LHCN-M2 (cell line): ENCODE results near the gene SLC41A1. TPM values are rescaled to one million over a fixed set of nuclear protein-coding genes. Genes with fewer than 3 reads are reported as not detected.

Experiments
- DNase-seq: peaks from one replicate; pipeline ENCODE4 v3.0.0-alpha.2; 2012; ENCODE audit warnings: low read depth
- total RNA-seq: library from RNA; depleted of rRNA; stranded (reverse); fragments of >200 nt; gene quantifications from 2 replicates; pipeline ENCODE4 v1.2.3, GENCODE V29; 2014

The SLC41A1 gene
- total RNA-seq, 1 experiment from 2014 or later, result 24.7 TPM

- DNase-seq, result no peak
These were observed 9.4 kb upstream of the SLC41A1 start for GRCh38 chr1:205822397-205822796.

DNA sequence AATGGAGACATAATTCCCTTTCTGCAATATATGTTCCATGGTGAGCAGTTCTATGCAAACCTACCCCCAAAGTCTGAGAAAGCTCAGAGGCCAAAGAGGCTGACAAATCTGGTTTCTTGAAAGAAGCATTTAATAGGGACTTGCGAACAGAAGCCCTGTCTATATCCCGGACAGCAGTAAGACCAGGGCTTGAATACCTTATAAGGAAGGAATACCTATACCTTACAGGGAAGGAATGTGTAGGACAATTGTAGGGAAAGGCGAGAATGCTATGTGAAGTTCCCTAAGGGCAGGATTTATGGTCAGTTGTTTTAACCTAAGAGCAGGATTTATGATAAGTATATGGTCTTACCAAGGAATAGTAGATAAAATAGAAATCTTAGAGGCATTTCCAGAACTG lies 5.0 kb upstream of the SLC41A1 start:
- no peak for DNase-seq

DNA sequence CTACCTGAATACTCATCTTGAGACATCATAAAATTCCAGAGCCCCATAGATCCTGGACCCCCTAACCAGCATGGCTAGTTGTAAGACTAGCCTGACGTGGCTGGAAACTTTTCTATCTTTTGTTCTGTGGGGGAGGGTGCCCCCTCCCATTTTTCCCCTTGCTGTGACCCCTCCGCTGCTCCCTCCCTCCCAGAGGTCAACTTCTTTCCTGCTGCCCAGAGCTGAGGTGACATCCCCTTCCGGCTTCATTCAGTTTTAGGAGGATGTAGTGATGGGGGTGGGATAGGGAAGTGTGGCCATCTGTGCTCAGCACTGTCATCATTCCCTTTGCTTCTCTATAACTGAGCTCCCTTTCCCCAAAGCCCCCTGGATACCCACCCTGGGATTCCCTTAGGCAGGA lies 4.4 kb upstream of the SLC41A1 start:
- no peak for DNase-seq

DNA sequence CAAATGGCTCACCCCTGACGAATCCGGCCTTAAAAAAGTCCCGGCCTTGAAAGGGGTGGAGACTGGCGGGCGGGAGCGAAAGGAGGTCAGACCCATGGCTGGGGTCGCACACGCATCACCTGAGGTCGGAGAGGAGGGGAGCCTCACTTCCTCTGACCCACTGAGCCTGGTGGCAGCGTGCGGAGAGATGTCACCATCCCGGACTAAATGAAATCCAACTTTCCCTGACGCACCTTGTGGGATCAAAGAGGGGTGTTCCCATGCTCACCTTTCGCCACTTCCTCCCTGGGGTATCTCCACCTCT lies 709 bp upstream of the SLC41A1 start:
- DNase-seq, result no peak

DNA sequence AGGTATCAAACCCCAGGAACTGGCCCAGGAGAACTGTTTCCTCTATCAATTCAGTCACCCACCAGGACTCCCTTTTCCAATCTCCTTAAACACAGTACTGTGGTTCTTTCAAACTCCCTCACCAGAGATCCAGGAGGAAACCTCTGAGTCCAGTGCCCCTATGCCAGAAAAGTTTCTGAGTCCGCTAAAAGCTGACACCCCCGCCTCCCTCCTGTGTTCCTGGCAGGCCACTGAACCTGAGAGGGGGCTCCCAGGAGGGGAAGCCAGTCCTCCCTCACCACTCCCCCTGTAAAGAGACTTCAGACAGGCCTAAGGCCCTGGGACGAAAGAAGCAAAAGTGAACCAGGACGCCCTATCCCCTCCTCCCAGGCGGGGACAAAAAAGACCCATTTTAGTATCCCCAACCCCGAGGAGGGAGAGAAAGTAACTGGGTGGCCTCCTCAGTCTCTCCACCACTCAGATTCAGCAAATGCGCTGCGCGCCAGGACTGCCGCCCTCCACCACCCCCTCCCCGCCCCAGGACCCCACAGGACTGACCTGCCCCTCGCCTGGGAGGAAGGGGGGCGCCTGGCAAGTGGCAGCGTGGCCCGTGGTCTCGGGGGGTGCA lies 624 bp downstream of the SLC41A1 start:
- DNase-seq, result peak; percentile 11

DNA sequence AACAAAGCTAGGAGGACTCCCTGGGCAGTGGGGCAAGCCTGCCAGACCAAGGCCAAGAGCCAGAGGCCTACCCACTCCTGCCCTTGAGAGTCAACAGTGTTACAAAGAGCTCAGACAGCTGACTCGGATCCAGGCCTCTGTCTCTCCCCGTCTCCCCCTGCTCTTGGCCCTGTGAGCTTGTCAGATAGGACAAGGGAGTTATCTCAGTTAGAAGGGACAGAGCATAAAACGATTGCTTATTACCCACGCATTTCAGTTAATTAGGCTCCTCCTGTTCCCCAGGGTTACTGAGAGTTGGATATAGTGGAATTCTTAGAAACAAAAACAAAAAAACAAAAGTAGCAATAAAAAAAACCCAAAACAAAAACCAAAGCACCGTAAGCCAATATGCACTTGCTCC lies 1.3 kb downstream of the SLC41A1 start:
- DNase-seq, result peak; percentile 43

DNA sequence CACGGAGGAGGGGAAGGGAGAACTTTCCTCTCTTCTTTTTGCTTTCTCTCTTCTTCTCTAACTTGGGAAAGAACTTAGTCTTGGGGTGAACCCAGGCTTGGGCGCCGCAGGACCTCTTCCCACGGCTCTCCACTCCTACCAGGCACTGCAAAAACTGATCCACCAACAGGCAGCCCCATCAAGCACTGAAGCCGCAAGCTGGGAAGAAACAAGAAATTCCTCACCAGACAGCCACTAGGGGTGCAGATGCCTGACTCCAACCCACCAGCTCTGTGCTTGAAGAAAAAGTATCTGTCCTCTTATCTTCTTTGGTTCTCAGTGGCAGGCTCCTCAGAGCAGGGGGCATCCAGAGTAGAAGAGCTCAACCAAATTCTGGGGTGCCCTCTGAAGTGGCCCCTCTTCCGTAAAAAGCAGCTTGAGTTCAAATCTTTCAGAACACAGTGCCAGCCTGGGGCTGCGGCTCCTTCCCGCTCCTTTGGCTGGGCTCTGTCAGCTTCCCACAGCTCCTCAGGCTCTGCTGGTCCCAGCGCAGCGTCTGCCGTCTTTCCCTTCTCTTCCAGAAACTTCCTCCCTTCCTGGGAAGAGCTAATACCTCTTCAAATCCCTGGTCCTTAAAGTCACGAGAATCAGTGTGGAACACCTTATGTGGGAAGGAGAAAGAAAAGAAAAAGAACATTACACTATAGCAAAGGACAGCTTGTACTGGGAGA lies 2.4 kb downstream of the SLC41A1 start:
- DNase-seq, result peak; percentile 9

DNA sequence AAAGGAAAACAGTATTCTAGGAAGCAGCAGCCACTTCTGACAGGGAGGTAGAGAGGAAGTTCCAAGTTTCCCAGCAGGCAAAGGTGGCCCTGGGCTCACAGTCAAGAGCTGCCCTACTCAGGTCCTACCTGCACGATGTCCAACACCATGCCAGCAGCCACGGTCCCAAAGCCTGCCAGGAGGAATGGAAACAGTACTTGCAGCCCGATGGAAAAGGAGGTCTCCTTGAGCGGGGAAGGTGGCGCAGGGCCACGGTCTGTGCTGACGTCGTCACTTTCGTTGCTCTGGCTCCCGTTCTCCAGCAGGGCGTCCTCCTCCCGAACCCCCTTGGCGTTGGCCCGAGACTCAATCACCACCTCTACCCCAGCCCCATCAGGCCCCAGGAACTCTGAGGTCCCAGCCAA lies 3.1 kb downstream of the SLC41A1 start:
- DNase-seq, result no peak

DNA sequence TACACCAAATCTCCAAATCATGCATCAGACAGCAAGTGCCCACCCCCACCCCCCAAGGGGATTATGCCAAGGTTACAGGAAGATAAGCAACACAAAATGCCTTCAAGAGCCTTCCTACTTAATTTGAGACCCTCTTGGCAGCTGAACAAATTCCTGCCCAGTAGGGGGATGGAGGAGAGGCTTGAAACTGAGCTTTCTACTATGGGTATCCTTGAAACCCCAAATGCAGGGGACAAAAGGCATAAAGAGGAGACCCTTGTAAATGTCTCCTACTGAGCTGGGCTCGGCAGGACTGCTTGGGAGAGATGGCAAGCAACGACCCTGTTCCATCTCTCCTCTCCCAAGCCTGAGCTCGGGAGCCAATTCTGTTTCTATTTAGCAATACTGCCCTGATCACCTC lies 3.5 kb downstream of the SLC41A1 start:
- DNase-seq, result no peak

DNA sequence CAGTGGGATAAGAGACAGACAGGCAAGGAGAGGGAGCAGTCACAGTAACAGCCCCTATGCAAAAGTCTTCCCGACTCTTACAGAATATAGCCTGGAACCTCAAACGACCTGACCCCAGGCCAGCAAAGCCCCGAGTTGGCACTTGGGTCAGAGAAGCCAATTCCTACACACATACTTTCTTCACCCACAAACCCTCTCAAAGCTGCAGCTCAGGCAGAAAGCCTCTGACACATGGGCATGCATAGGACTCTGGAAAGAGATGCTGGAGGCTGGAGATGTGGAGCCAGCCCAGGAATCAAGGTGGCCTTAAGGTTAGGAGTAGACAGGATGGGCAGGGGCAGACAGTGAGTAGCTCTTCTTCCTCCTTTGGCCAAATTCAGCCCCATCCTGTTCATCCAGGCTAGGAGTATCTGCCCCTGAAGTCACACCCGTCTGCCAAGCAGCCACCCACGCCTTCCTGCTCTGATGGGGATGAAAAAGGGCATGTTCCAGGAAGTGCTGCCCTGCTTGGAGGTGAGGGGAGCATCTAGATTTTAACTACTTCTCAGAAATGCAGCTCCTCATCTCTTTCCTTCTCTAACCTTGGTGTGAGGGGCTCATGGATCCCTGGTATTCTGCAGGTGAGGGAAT lies 7.8 kb downstream of the SLC41A1 start:
- DNase-seq, result no peak

- no peak for DNase-seq
These were observed 8.4 kb downstream of the SLC41A1 start for GRCh38 chr1:205804605-205805004.

DNA sequence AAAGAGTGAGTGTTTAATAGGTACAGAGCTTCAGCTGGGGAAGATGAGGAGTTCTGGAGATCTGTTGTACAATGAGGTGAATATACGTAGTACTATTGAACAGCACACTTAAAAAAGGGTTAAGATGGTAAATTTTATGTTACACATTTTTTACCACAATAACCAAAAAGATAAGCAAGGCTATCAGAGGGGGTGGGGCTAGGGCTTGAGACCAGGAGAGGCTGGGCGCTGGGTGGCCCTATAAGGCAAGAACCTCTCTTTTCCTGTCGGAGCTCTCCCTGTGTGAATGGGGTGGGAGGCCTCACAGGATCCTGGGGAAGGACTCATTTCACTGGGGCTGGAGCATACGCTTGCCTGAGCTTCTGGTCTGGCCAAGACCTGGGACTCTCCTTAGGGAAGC lies 9.0 kb downstream of the SLC41A1 start:
- DNase-seq, result no peak

- DNase-seq, result no peak
These were observed 10.9 kb downstream of the SLC41A1 start for GRCh38 chr1:205802060-205802459.

- no peak for DNase-seq
These were observed 11.9 kb downstream of the SLC41A1 start for GRCh38 chr1:205800981-205801703.

GRCh38 chr1:205800427-205800826 lies 12.6 kb downstream of the SLC41A1 start:
- no peak for DNase-seq

DNA sequence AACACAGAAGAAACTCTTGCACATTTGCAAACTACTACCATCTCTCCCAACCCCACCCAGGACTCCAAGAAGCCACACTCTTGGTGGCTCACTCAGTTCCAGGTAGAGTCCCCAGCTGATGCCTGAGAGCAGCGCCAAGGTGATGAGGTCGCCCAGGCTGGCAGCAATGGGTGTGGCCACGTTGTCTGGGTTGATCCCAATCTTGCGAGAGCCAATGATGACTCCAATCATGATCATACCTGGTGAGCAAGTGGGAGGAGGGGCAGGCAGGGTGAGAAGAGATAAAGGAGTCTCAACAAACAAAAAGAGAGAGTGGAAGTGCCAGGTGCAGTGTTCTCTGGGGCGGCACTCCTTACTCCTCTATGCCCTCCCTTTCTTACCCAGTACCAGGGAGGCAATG lies 14.4 kb downstream of the SLC41A1 start:
- no peak for DNase-seq

GRCh38 chr1:205797168-205797567 lies 15.8 kb downstream of the SLC41A1 start:
- no peak for DNase-seq

- DNase-seq, result no peak
These were observed 18.8 kb downstream of the SLC41A1 start for GRCh38 chr1:205794011-205794730.

- DNase-seq, result peak; percentile 33
These were observed 19.9 kb downstream of the SLC41A1 start for GRCh38 chr1:205792961-205793673.

DNA sequence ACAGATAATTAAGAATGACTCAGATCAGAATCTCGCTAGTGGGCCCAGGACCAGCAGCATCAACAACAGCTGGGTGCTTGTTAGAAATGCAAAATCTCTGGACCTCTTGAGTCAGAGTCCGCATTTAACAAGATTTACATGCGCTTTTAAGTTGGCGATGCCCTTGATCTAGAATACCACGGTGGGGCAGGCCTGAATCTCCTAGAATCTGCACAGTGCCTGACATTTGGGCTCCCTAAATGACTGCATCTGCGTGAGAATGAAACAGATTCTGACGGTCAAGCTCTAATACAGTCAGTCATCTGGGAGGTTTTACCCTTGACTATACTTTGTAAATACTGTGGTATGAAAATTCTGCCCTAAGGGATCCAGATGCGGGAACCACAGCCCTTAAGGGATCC lies 20.5 kb downstream of the SLC41A1 start:
- peak; percentile 17 for DNase-seq

DNA sequence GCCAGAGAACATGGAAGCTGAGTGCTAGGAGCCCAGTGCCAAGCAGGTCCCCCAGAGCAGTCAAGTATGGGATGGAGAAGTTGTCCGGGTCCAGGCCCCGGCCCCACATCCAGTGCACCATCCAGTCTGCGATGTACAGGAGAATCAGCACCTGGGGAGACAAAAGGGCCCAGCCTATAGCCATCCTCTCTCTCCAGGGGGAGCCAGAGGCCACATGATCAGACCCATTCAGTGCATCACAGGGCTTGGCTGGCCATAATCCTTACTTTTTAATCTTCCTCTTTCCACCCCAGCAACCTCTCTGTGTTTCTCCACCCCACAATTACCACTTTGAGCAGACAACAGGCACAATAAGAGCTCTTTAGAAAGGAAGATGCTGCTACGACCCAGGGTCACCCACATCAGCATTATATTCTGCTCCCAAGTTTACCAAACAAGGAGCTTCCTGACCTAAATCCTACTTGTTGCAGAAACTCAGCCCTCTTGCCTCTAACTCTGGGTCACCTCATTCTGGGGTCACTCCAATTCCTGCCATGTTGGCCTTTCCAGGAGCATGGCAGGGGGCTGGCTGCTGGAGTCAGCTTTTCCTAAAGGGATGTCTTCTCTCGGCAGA lies 21.3 kb downstream of the SLC41A1 start:
- peak; percentile 49 for DNase-seq
